DOHH2 (cell line): ENCODE results near the gene MT1X.

Experiments used
- EZH2phosphoT487 ChIP-seq: fragments of 200-600 bp; sonication (generic); IDR thresholded peaks from 2 replicates; pipeline ENCODE4 v1.6.1; 2017; ENCODE audit warnings: borderline replicate concordance, mild to moderate bottlenecking, antibody characterized with exemption, low read length, moderate library complexity, mixed read lengths
- TF ChIP-seq, protein P1 (sequence below): fragments of 200-600 bp; sonication (generic); IDR thresholded peaks from one replicate; pipeline ENCODE4 v1.5.1; 2014; ENCODE audit warnings: antibody characterized with exemption, mild to moderate bottlenecking, low read depth, low read length; ENCODE audit not compliant: poor library complexity, severe bottlenecking

- TF ChIP-seq, protein P1, sequence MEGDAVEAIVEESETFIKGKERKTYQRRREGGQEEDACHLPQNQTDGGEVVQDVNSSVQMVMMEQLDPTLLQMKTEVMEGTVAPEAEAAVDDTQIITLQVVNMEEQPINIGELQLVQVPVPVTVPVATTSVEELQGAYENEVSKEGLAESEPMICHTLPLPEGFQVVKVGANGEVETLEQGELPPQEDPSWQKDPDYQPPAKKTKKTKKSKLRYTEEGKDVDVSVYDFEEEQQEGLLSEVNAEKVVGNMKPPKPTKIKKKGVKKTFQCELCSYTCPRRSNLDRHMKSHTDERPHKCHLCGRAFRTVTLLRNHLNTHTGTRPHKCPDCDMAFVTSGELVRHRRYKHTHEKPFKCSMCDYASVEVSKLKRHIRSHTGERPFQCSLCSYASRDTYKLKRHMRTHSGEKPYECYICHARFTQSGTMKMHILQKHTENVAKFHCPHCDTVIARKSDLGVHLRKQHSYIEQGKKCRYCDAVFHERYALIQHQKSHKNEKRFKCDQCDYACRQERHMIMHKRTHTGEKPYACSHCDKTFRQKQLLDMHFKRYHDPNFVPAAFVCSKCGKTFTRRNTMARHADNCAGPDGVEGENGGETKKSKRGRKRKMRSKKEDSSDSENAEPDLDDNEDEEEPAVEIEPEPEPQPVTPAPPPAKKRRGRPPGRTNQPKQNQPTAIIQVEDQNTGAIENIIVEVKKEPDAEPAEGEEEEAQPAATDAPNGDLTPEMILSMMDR = no peak
- no peak for TF ChIP-seq EZH2phosphoT487
Measured at GRCh38 chr16:56664506-56664905, 17.8 kb upstream of the MT1X start.
